HepG2 (cell line): ENCODE results near the gene PDIA2.

Experiments used
- AGO1 ChIP-seq: fragments of 200-400 bp; formaldehyde crosslinking; IDR thresholded peaks from 2 replicates; pipeline ENCODE4 v1.6.1; 2017; ENCODE audit warnings: mild to moderate bottlenecking, low read depth, low read length, moderate library complexity; ENCODE audit not compliant: poor library complexity, severe bottlenecking
- ATF3 ChIP-seq: sonication (generic); formaldehyde crosslinking; IDR thresholded peaks from 2 replicates; pipeline ENCODE4 v1.4.0; 2020; ENCODE audit warnings: missing genetic modification reagents
- CTCF ChIP-seq: sonication (generic); formaldehyde crosslinking; IDR thresholded peaks from 2 replicates; pipeline ENCODE4 v1.5.0; 2020; ENCODE audit warnings: mild to moderate bottlenecking, missing genetic modification reagents, moderate library complexity
- JUNB ChIP-seq: sonication (generic); formaldehyde crosslinking; IDR thresholded peaks from 2 replicates; pipeline ENCODE4 v1.8.0; 2022; ENCODE audit warnings: missing genetic modification reagents, mild to moderate bottlenecking, borderline replicate concordance
- PAWR ChIP-seq: sonication (generic); formaldehyde crosslinking; IDR thresholded peaks from 2 replicates; pipeline ENCODE4 v1.4.0; 2020; ENCODE audit warnings: missing genetic modification reagents, mild to moderate bottlenecking, borderline replicate concordance
- POLR2AphosphoS2 ChIP-seq: IDR thresholded peaks from 2 replicates; pipeline ENCODE4 v1.6.1; 2011; ENCODE audit warnings: low read depth, low read length, improper control_type of control experiment
- POLR2AphosphoS5 ChIP-seq: IDR thresholded peaks from 2 replicates; pipeline ENCODE4 v1.6.1; 2012; ENCODE audit warnings: low read depth, low read length
- SP1 ChIP-seq, 2 experiments: fragments of 450-650 bp in 1 of 2; sonication (generic) in 1 of 2; formaldehyde crosslinking in 1 of 2; IDR thresholded peaks; 2 replicates each; pipeline versions ENCODE4 v1.4.0 to v1.6.1; 2016 to 2020; ENCODE audit warnings: missing genetic modification reagents in 1 of 2
- ZNF124 ChIP-seq: sonication (generic); formaldehyde crosslinking; IDR thresholded peaks from 2 replicates; pipeline ENCODE4 v1.4.0; 2020; ENCODE audit warnings: missing genetic modification reagents
- ZNF207 ChIP-seq: fragments of 450-650 bp; IDR thresholded peaks from 2 replicates; pipeline ENCODE4 v1.6.1; 2016; ENCODE audit warnings: antibody characterized with exemption, borderline replicate concordance

GRCh38 chr16:255183-255582 lies 27.8 kb upstream of the PDIA2 start:
- TF ChIP-seq ATF3 (CRISPR knock-in tag) (no peak), CTCF (CRISPR knock-in tag) (no peak), POLR2AphosphoS5 (no peak), ZNF124 (CRISPR knock-in tag) (no peak), JUNB (no peak), PAWR (CRISPR knock-in tag) (no peak), ZNF207 (no peak), AGO1 (no peak), POLR2AphosphoS2 (no peak), SP1 (IDR thresholded peaks at IDR 0.05) (no peak), SP1 (CRISPR knock-in tag; IDR thresholded peaks at IDR 0.05) (no peak)
